Raji (cell line): ENCODE data around the gene SNTA1.

Experiments
- POLR2A ChIP-seq: IDR thresholded peaks from 2 replicates; pipeline ENCODE4 v1.6.1; 2011; ENCODE audit warnings: low read depth, low read length, control low read depth; ENCODE audit not compliant: insufficient read depth

The SNTA1 gene

GRCh38 chr20:33373735-33374605, 69.6 kb downstream of the SNTA1 start:
- no peak for TF ChIP-seq POLR2A

GRCh38 chr20:33372993-33373441, 70.5 kb downstream of the SNTA1 start:
- no peak for TF ChIP-seq POLR2A

- no peak for TF ChIP-seq POLR2A
Measured at GRCh38 chr20:33370291-33370690, 73.3 kb downstream of the SNTA1 start.

GRCh38 chr20:33362898-33363297, 80.7 kb downstream of the SNTA1 start:
- TF ChIP-seq POLR2A = no peak

GRCh38 chr20:33359399-33360261, 83.9 kb downstream of the SNTA1 start:
- TF ChIP-seq POLR2A = no peak
